ENCODE data around the gene MYRIP. TPM values are rescaled to one million over a fixed set of nuclear protein-coding genes. Genes with fewer than 3 reads are reported as not detected.
"Not testable (repeated sequence)": the region's sequence is repeated elsewhere in the genome, so short reads cannot be mapped to it uniquely, and the experiment has no call there.

Gene MYRIP
- total and polyA plus RNA-seq, 11 donors = 0.42 to 2.2 (median 0.90) TPM

DNA sequence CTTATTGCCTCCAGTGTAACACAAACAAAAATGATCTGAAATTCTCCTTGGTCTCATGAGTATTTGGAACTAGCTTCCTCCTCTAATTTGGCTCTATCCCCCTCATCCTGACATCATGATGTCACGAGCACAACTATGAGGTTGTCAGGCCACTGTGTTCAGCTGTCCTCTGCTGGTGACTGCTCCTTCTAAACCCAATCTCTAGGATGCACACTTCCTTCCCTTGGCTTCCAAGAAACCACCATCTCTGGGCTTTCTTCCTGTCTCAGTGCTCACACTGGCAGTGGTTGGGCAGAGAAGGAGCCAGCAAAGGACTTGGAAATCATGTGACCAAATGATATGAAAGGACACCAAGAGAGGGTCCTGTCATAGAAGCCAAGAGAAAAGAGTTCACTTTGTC lies 469.4 kb downstream of the MYRIP start:
- Histone ChIP-seq H3K4me3 (no peak overlapping the region), H3K4me1 (no peaks in the 10 kb centered on the region), H3K9me3 (peaks cover 0 to 11% (median 0%) of the 10 kb centered on the region in 12 donors), H3K27ac (no peak overlapping the region), H3K36me3 (no peaks in the 10 kb centered on the region), H3K27me3 (no peaks in the 10 kb centered on the region)
- no peak for TF ChIP-seq POLR2A (IDR thresholded peaks at IDR 0.05)
- TF ChIP-seq, protein P1, sequence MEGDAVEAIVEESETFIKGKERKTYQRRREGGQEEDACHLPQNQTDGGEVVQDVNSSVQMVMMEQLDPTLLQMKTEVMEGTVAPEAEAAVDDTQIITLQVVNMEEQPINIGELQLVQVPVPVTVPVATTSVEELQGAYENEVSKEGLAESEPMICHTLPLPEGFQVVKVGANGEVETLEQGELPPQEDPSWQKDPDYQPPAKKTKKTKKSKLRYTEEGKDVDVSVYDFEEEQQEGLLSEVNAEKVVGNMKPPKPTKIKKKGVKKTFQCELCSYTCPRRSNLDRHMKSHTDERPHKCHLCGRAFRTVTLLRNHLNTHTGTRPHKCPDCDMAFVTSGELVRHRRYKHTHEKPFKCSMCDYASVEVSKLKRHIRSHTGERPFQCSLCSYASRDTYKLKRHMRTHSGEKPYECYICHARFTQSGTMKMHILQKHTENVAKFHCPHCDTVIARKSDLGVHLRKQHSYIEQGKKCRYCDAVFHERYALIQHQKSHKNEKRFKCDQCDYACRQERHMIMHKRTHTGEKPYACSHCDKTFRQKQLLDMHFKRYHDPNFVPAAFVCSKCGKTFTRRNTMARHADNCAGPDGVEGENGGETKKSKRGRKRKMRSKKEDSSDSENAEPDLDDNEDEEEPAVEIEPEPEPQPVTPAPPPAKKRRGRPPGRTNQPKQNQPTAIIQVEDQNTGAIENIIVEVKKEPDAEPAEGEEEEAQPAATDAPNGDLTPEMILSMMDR (IDR thresholded peaks at IDR 0.05) = no peak
- ATAC-seq (no peak), DNase-seq (no peak)
- 0 to 5% (median 1%) methylated on average over 1 of the region's 1 CpG for WGBS, 4 donors
- intact Hi-C loops (cut with DNase I) = no loop called here

DNA sequence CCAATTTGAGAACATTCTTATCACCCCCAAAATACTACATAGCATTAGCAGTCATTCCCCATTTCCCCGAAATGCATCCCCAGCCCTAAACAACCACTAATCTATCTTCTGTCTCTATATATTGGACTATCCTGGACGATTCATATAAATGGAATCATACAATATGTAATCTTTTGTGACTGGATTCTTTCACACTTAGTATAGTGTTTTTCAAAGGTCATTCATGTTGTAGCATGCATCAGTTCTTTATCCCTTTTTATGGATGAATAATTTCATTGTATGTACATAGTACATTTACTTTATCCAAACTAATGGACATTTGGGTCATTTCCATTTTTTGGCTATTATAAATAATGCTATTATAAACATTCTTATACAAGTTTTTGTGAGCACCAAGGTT lies 472.6 kb downstream of the MYRIP start:
- intact Hi-C loops (cut with DNase I) = no loop called here
- Histone ChIP-seq H3K36me3 (no peaks in the 10 kb centered on the region), H3K27ac (no peak overlapping the region), H3K27me3 (no peaks in the 10 kb centered on the region), H3K4me3 (no peak overlapping the region), H3K4me1 (no peaks in the 10 kb centered on the region), H3K9me3 (peaks cover 0 to 20% (median 0%) of the 10 kb centered on the region in 12 donors)
- WGBS, 4 donors = 75 to 80% (median 78%) methylated on average over 2 of the region's 2 CpGs
- DNase-seq = no peak
- TF ChIP-seq, protein P1 (IDR thresholded peaks at IDR 0.05) = no peak
- TF ChIP-seq POLR2A (IDR thresholded peaks at IDR 0.05) = no peak
- ATAC-seq = no peak

GRCh38 chr3:40283057-40283456 lies 473.6 kb downstream of the MYRIP start:
- H3K27me3 ChIP-seq; H3K27ac ChIP-seq; H3K36me3 ChIP-seq; DNase-seq; intact Hi-C loops (cut with DNase I); ATAC-seq; H3K4me1 ChIP-seq; H3K4me3 ChIP-seq: not testable (repeated sequence)
- 96 to 98% (median 96%) methylated on average over 5 of the region's 5 CpGs for WGBS, 4 donors
- H3K9me3 ChIP-seq = peaks cover 0 to 20% (median 0%) of the 10 kb centered on the region in 12 donors

- ATAC-seq (no peak), DNase-seq (no peak)
- TF ChIP-seq POLR2A (IDR thresholded peaks at IDR 0.05) = no peak
- TF ChIP-seq, protein P1 (IDR thresholded peaks at IDR 0.05) = no peak
- no peaks in the 10 kb centered on the region for H3K27me3 ChIP-seq
- H3K4me1 ChIP-seq = peaks cover 0 to 31% (median 6%) of the 10 kb centered on the region in 12 donors
- no peak overlapping the region for H3K4me3 ChIP-seq
- no peaks in the 10 kb centered on the region for H3K36me3 ChIP-seq
- peaks cover 0 to 20% (median 0%) of the 10 kb centered on the region in 12 donors for H3K9me3 ChIP-seq
- no peak overlapping the region for H3K27ac ChIP-seq
- intact Hi-C loops (cut with DNase I) = no loop called here
- WGBS, 4 donors = 75 to 84% (median 81%) methylated on average over 2 of the region's 2 CpGs
Measured at GRCh38 chr3:40287248-40287647, 477.8 kb downstream of the MYRIP start.

DNA sequence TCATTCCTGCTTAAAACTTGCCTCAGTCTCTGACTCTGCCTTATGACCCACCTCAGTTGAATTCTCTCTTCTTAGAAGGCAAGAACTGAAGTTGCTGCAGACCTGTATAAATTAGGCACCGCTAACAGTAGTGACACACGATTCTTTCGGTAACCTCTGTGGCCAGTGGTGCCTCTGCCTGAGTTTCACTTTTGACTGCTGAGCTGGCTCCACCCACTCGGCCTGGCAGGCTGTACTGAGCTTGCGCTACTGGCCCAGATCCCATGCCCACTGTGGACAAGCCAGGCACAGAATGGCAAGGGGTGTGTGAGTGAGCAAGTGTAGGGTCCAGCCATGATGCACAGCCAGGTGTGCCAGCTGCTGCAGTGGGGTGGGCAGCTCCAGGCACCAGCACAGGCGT lies 481.0 kb downstream of the MYRIP start:
- H3K27me3 ChIP-seq = no peaks in the 10 kb centered on the region
- peaks cover 0 to 41% (median 7%) of the 10 kb centered on the region in 12 donors for H3K4me1 ChIP-seq
- peak overlapping the region in 11 of 12 donors; percentile 40 to 85 (median 79) for H3K27ac ChIP-seq
- peak; percentile 68 to 86 (median 84) for ATAC-seq
- no peaks in the 10 kb centered on the region for H3K9me3 ChIP-seq
- DNase-seq = peak; percentile 47 to 82 (median 69)
- WGBS, 4 donors = 78 to 85% (median 82%) methylated on average over 6 of the region's 6 CpGs
- peak in 1 of 2 donors; percentile 20 for TF ChIP-seq POLR2A (IDR thresholded peaks at IDR 0.05)
- TF ChIP-seq, protein P1 (IDR thresholded peaks at IDR 0.05) = no peak
- peak overlapping the region in 4 of 12 donors; percentile 15 to 17 (median 16) for H3K4me3 ChIP-seq
- intact Hi-C loops (cut with DNase I) = loop anchor here in 3 of 10 donors (5.0 kb wide), 1 partner anchor 43 kb away; no protein-coding TSS in a partner anchor
- peaks cover 0 to 8% (median 0%) of the 10 kb centered on the region in 9 donors for H3K36me3 ChIP-seq
